Natural killer cell treated with Interleukin-12 subunit alpha and Interleukin-12 subunit beta and Interleukin-15 and Interleukin-18, amount 100 ng/mL, for 72 hours (primary cell): ENCODE results near the gene NDUFAF4. TPM values are rescaled to one million over a fixed set of nuclear protein-coding genes. Genes with fewer than 3 reads are reported as not detected.
"Not testable (repeated sequence)": the region's sequence is repeated elsewhere in the genome, so short reads cannot be mapped to it uniquely, and the experiment has no call there.

Experiments
- ATAC-seq, 2 donors: fragments of 150-1000 bp; cut with Tn5 transposase in 1 of 2; sonication (Bioruptor Pico), chemical (Tn5 transposase) in 1 of 2; 2 replicates each; pipeline ENCODE4 v1.10.0; 2021
- DNase-seq: peaks from one replicate; pipeline ENCODE4 v3.0.0; 2022; ENCODE audit warnings: low spot score
- H3K27ac Mint-ChIP-seq, 2 donors: 1 replicate in 1 of 2; 2 replicates in 1 of 2; pipeline ENCODE4 v1.8.0; 2022; ENCODE audit warnings: mixed read lengths in 2 of 2, mild to moderate bottlenecking in 1 of 2, moderate library complexity in 1 of 2
- H3K27me3 Mint-ChIP-seq, 2 donors: 1 replicate in 1 of 2; 2 replicates in 1 of 2; pipeline ENCODE4 v1.8.0; 2022; ENCODE audit warnings: mixed read lengths in 2 of 2
- H3K36me3 Mint-ChIP-seq: one replicate; pipeline ENCODE4 v1.8.0; 2022; ENCODE audit warnings: mixed read lengths
- H3K4me1 Mint-ChIP-seq, 2 donors: 1 replicate in 1 of 2; 2 replicates in 1 of 2; pipeline ENCODE4 v1.8.0; 2022; ENCODE audit warnings: low read depth in 2 of 2, mixed read lengths in 2 of 2, mild to moderate bottlenecking in 1 of 2
- H3K4me3 Mint-ChIP-seq: one replicate; pipeline ENCODE4 v1.8.0; 2022; ENCODE audit warnings: mixed read lengths
- H3K9me3 Mint-ChIP-seq: 2 replicates; pipeline ENCODE4 v1.8.0; 2022; ENCODE audit warnings: mixed read lengths
- total RNA-seq, 2 donors: library from RNA; stranded (reverse); gene quantifications; one replicate each; pipeline ENCODE4 v1.2.3, GENCODE V29; 2022

Gene NDUFAF4
- total RNA-seq, 2 donors from 2014 or later: 39.0 to 67.7 TPM

DNA sequence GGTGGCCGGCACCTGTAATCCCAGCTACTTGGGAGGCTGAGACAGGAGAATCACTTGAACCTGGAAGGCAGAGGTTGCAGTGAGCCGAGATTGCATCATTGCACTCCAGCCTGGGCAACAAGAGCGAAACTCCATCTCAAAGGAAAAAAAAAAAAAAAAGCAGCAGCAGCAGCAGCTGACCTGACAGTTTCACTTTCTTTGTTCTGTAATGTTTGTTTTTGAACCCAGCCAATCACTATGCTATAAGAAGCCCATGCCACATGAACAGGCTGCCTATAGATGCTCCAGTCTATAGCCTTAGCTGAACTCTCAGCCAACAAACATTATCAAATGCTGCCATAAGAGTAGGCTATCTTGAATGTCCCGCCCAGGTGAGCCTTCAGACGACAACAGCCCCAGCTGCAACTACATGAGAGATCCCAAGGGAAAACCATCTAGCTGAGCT is 12.5 kb downstream of the NDUFAF4 start:
- not testable (repeated sequence) for H3K4me1 Mint-ChIP-seq, H3K4me3 Mint-ChIP-seq, H3K36me3 Mint-ChIP-seq, DNase-seq, H3K27ac Mint-ChIP-seq, H3K9me3 Mint-ChIP-seq
- H3K27me3 Mint-ChIP-seq: peaks cover 6 to 14% of the 10 kb centered on the region in 2 donors
- ATAC-seq: peak in 1 of 2 donors; percentile 43

DNA sequence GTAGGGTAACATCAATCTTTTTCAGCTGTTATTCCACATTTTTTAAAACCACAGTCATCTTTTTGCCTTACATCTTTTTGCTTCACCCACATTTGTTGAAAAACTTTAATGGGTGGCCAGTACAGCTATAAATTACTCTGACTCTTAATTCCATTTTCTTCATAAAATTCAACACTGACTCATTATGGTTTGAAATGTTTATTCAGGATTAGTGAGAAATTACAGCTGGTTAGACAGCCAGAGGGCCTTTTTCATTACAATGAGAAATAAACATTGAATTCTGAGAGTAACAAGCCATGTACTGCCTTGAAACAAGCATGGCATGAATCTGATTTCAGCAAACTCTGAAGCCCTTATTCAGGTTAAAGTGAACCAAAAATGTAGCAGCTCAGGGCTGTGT is 19.5 kb downstream of the NDUFAF4 start:
- Mint-ChIP-seq H3K36me3 (no peaks in the 10 kb centered on the region), H3K27ac (no peak overlapping the region), H3K27me3 (peaks cover 8 to 12% of the 10 kb centered on the region in 2 donors), H3K4me3 (no peak overlapping the region), H3K4me1 (no peaks in the 10 kb centered on the region), H3K9me3 (no peaks in the 10 kb centered on the region)
- ATAC-seq (no peak), DNase-seq (no peak)

- H3K36me3 Mint-ChIP-seq: no peaks in the 10 kb centered on the region
These were observed 20.7 kb downstream of the NDUFAF4 start for GRCh38 chr6:96876886-96877545.

DNA sequence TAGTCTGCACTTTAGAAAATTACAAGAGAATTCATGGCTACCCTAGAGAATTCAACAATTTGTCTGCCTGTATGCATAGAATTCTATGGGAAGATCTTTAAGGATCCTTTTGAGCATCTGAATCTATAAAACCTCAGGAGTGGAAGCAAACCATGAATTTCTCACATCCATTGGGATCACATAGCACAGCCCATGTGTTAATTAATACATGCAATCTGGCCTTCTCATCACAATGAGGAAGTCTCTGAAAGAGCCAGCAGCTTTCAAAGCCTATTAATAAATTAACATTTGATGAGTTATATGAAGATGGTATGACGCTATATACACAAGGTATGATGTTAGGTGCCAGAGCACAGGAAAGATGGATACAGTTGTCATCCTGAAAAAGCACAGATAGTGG is 24.7 kb downstream of the NDUFAF4 start:
- ATAC-seq (no peak), DNase-seq (no peak)
- no peaks in the 10 kb centered on the region for H3K36me3 Mint-ChIP-seq
- peaks cover 14 to 21% of the 10 kb centered on the region in 2 donors for H3K27me3 Mint-ChIP-seq
- H3K4me3 Mint-ChIP-seq: no peak overlapping the region
- H3K9me3 Mint-ChIP-seq: no peaks in the 10 kb centered on the region
- H3K27ac Mint-ChIP-seq: no peak overlapping the region
- H3K4me1 Mint-ChIP-seq: no peaks in the 10 kb centered on the region

More at GRCh38 chr6:96876886-96877545, 20.7 kb downstream of the NDUFAF4 start:
- Mint-ChIP-seq H3K9me3 (no peaks in the 10 kb centered on the region), H3K4me3 (no peak overlapping the region), H3K4me1 (no peaks in the 10 kb centered on the region), H3K27ac (no peak overlapping the region), H3K27me3 (peaks cover 8 to 15% of the 10 kb centered on the region in 2 donors)
- ATAC-seq: no peak
- no peak for DNase-seq

DNA sequence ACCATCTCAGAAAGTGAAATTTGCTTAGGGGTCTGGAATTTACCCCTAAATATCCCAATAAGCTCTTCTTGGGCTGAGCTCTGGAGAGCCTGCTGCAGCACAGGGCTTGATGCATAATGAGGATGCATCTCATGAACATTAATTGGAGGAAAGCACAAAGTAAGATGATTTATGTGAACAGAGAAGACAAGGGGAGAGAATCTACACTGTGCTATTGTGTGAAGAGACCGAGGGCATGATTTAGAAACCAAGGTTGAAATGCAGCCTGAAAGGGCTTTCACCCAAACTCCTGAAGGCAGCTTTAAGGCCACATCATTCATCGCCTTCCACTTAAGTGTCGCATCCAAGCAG is 32.7 kb downstream of the NDUFAF4 start:
- H3K27me3 Mint-ChIP-seq: peaks cover 32 to 55% of the 10 kb centered on the region in 2 donors
- H3K4me3 Mint-ChIP-seq: no peak overlapping the region
- no peak for ATAC-seq
- H3K9me3 Mint-ChIP-seq: no peaks in the 10 kb centered on the region
- H3K27ac Mint-ChIP-seq: no peak overlapping the region
- H3K4me1 Mint-ChIP-seq: no peaks in the 10 kb centered on the region
- no peak for DNase-seq
- no peaks in the 10 kb centered on the region for H3K36me3 Mint-ChIP-seq

DNA sequence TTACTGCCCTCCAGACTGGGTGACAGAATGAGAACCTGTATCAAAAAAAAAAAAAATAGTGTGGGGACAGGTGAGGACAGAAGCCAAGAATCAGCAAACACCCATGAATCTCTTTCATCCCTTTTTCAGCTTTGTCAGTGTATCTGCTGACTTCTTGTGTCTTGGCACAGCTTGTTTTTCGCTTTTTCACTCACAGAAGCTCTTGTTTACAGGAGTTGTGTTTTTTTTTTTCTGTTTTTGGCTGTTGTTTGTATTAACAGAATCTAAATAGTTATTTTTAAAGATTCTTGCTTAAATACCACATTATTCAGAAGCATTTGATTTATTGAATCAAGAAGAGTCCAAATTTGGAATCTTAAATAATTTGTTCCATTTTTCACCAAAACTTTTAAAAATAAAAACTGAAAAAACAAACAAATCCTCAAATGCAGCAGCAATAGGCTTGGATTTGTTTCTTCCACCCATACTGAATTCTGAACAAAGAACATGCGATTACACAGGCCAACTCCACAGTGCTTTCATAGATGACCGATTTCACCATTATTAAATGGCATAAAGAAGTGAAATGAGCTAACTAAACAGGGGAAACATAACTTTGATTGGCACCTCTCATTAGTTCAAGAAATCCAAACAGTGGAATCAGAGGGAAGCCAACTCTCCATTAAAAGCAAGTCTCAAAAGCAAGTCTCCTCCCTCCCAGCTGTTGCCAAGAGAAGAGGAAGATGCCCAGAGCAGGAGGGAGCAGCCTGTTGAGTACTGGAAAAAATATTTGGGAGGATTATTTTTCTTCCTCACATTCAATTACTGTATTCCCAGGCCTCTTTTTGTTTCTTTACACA is 33.3 kb downstream of the NDUFAF4 start:
- ATAC-seq (no peak), DNase-seq (no peak)
- H3K4me1 Mint-ChIP-seq: no peaks in the 10 kb centered on the region
- no peak overlapping the region for H3K4me3 Mint-ChIP-seq
- H3K9me3 Mint-ChIP-seq: no peaks in the 10 kb centered on the region
- H3K27me3 Mint-ChIP-seq: peaks cover 34 to 58% of the 10 kb centered on the region in 2 donors
- no peaks in the 10 kb centered on the region for H3K36me3 Mint-ChIP-seq
- no peak overlapping the region for H3K27ac Mint-ChIP-seq

DNA sequence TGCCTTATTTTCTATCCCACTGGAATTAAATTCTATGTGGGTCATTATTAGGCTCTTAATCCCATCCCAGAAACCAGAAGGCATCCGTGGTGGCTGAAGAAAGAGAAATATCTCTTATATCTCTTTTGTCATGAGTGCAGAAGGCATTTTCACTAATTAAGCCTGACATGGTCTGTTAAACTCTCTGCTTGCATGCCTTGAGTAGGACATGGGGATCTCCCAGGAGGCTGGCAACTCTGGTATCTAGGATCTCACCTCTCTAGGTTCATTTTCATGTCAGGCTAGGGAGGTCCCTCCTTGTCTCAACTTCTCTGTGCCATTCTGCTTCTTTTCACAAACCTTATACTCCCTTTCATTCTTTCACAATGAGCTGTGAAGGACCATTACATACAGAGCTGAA is 35.1 kb downstream of the NDUFAF4 start:
- ATAC-seq (no peak), DNase-seq (no peak)
- no peaks in the 10 kb centered on the region for H3K4me1 Mint-ChIP-seq
- H3K4me3 Mint-ChIP-seq: no peak overlapping the region
- H3K27me3 Mint-ChIP-seq: peaks cover 33 to 61% of the 10 kb centered on the region in 2 donors
- H3K27ac Mint-ChIP-seq: no peak overlapping the region
- H3K9me3 Mint-ChIP-seq: no peaks in the 10 kb centered on the region
- no peaks in the 10 kb centered on the region for H3K36me3 Mint-ChIP-seq

DNA sequence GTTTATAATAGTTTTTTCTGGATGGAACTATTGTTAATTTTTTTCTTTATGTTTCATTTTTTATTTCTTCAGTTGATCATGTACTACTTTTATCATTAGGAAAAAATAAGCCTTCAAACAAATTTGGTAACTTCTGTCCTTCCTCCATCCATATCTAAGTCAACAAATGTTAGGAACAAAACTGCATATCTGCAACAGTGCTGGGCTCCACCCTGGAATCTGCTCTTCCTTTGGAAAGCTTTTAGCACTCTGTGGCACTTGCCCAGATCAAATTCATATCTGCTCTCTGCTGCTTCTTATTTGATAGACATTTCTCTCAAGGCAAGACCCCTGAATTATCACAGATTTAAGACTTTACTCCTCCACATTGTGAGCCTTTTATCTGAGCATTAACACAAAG is 36.1 kb downstream of the NDUFAF4 start:
- Mint-ChIP-seq H3K4me1 (no peaks in the 10 kb centered on the region), H3K27me3 (peaks cover 38 to 67% of the 10 kb centered on the region in 2 donors), H3K4me3 (no peak overlapping the region), H3K36me3 (no peaks in the 10 kb centered on the region), H3K9me3 (no peaks in the 10 kb centered on the region), H3K27ac (no peak overlapping the region)
- ATAC-seq: no peak
- no peak for DNase-seq

DNA sequence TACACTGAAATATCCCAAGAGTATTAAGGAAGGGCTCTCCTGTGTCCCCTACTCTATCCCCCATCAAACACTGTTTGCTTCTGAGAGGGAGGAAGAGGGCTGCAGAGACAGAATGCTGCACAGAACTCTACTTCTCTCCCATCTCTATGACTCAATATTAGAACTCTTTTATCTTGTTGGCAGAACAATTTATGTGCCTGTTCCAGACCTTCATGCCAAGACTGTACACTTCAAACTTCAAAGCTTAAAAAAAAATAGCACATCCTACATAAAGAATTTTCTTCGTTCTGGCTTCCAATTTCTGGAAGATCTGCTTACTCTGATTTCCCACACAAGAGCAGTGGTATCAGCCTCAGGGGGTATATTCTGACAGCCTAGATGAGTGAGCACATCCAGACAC is 40.8 kb downstream of the NDUFAF4 start:
- Mint-ChIP-seq H3K36me3 (no peaks in the 10 kb centered on the region), H3K4me3 (no peak overlapping the region), H3K27ac (no peak overlapping the region), H3K9me3 (no peaks in the 10 kb centered on the region), H3K27me3 (peaks cover 26 to 34% of the 10 kb centered on the region in 2 donors), H3K4me1 (no peaks in the 10 kb centered on the region)
- ATAC-seq: no peak
- DNase-seq: no peak

DNA sequence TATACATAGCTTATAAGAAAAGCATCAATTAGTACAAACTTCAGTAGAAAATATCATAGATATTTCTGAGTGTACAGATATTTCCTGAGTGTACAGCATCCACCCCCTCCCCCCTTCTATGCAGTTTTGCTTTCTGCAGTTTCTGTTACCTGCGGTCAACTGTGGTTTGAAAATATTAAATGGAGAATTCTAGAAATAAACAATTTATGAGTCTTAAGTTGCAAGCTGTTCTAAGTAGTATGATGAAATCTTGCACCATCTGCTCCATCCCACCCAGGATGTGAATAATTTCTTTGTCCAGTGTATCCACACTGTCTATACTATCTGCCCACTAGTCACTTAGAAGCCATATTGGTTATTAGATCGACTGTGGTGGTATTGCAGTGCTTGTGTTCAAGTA is 44.6 kb downstream of the NDUFAF4 start:
- peaks cover 17 to 20% of the 10 kb centered on the region in 2 donors for H3K27me3 Mint-ChIP-seq
- no peaks in the 10 kb centered on the region for H3K36me3 Mint-ChIP-seq
- H3K4me3 Mint-ChIP-seq: no peak overlapping the region

GRCh38 chr6:96852605-96853004 is 45.1 kb downstream of the NDUFAF4 start:
- H3K27ac Mint-ChIP-seq: no peak overlapping the region
- DNase-seq (no peak), ATAC-seq (no peak)
- H3K36me3 Mint-ChIP-seq: no peaks in the 10 kb centered on the region
- no peaks in the 10 kb centered on the region for H3K9me3 Mint-ChIP-seq
- H3K27me3 Mint-ChIP-seq: peaks cover 20% of the 10 kb centered on the region in 2 donors
- no peak overlapping the region for H3K4me3 Mint-ChIP-seq
- H3K4me1 Mint-ChIP-seq: no peaks in the 10 kb centered on the region

More for the DNA sequence above, 44.6 kb downstream of the NDUFAF4 start:
- ATAC-seq: no peak
- no peak overlapping the region for H3K27ac Mint-ChIP-seq
- no peak for DNase-seq
- no peaks in the 10 kb centered on the region for H3K4me1 Mint-ChIP-seq
- H3K9me3 Mint-ChIP-seq: no peaks in the 10 kb centered on the region

GRCh38 chr6:96851858-96852257 is 45.8 kb downstream of the NDUFAF4 start:
- Mint-ChIP-seq H3K4me1 (no peaks in the 10 kb centered on the region), H3K36me3 (peaks cover 7% of the 10 kb centered on the region), H3K4me3 (no peak overlapping the region), H3K27me3 (peaks cover 20 to 21% of the 10 kb centered on the region in 2 donors), H3K9me3 (no peaks in the 10 kb centered on the region), H3K27ac (no peak overlapping the region)
- DNase-seq (no peak), ATAC-seq (no peak)

DNA sequence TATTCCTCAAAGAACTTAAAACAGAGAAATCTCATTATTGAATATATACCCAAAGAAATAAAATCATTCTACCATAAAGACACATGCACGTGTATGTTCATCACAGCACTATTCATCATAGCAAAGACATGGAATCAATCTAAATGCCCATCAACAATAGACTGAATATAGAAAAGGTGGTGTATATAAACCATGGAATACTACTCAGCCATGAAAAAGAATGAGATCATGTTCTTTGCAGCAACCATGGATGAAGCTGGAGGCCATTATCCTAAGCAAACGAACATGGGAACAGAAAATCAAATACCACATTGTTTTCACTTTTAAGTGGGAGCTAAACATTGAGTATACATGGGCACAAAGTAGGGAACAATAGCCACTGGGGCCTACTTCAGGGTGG is 48.1 kb downstream of the NDUFAF4 start:
- no peak for DNase-seq
- Mint-ChIP-seq H3K27ac (no peak overlapping the region), H3K4me3 (no peak overlapping the region), H3K4me1 (no peaks in the 10 kb centered on the region), H3K36me3 (peaks cover 13% of the 10 kb centered on the region), H3K27me3 (peaks cover 31 to 36% of the 10 kb centered on the region in 2 donors), H3K9me3 (no peaks in the 10 kb centered on the region)
- ATAC-seq: no peak

GRCh38 chr6:96844530-96844929 is 53.2 kb downstream of the NDUFAF4 start:
- ATAC-seq (no peak), DNase-seq (no peak)
- peaks cover 30 to 63% of the 10 kb centered on the region in 2 donors for H3K27me3 Mint-ChIP-seq
- H3K4me1 Mint-ChIP-seq: no peaks in the 10 kb centered on the region
- H3K36me3 Mint-ChIP-seq: peaks cover 13% of the 10 kb centered on the region
- H3K9me3 Mint-ChIP-seq: no peaks in the 10 kb centered on the region
- no peak overlapping the region for H3K4me3 Mint-ChIP-seq
- no peak overlapping the region for H3K27ac Mint-ChIP-seq
